Activated T-helper 1 cell treated with Interleukin-2 at 50 U/mL for 16 hours (primary cell): ENCODE measurements around the gene PRRC2C.
"Not testable (repeated sequence)": the region's sequence is repeated elsewhere in the genome, so short reads cannot be mapped to it uniquely, and the experiment has no call there.

Experiments
- DNase-seq: peaks from one replicate; pipeline ENCODE4 v3.0.0-alpha.2; 2020; ENCODE audit warnings: low read depth

Gene PRRC2C

GRCh38 chr1:171485375-171486047 is at the start of gene PRRC2C:
PRRC2C (plus strand) TSS chr1:171485530; CDS start chr1:171512089, 26,559 bp downstream.
- DNase-seq, result peak; percentile 90

GRCh38 chr1:171438441-171438840 is 46.9 kb upstream of the PRRC2C start:
- DNase-seq, result no peak

GRCh38 chr1:171440201-171440600 is 45.1 kb upstream of the PRRC2C start:
- not testable (repeated sequence) for DNase-seq

GRCh38 chr1:171441278-171441895 is 43.9 kb upstream of the PRRC2C start:
- DNase-seq, result not testable (repeated sequence)

- DNase-seq, result no peak
Measured at GRCh38 chr1:171446386-171446785, 38.9 kb upstream of the PRRC2C start.

GRCh38 chr1:171455967-171456366 is 29.4 kb upstream of the PRRC2C start:
- no peak for DNase-seq

GRCh38 chr1:171457412-171457811 is 27.9 kb upstream of the PRRC2C start:
- DNase-seq, result no peak

GRCh38 chr1:171460018-171460620 is 25.2 kb upstream of the PRRC2C start:
- no peak for DNase-seq

GRCh38 chr1:171467626-171468025 is 17.7 kb upstream of the PRRC2C start:
- no peak for DNase-seq

- no peak for DNase-seq
Measured at GRCh38 chr1:171468120-171468750, 17.1 kb upstream of the PRRC2C start.

- DNase-seq, result no peak
Measured at GRCh38 chr1:171470726-171471125, 14.6 kb upstream of the PRRC2C start.

- DNase-seq, result no peak
Measured at GRCh38 chr1:171472183-171472647, 13.1 kb upstream of the PRRC2C start.

GRCh38 chr1:171476829-171477228 is 8.5 kb upstream of the PRRC2C start:
- no peak for DNase-seq

GRCh38 chr1:171477804-171478203 is 7.5 kb upstream of the PRRC2C start:
- DNase-seq, result no peak

- DNase-seq, result no peak
Measured at GRCh38 chr1:171480035-171480434, 5.3 kb upstream of the PRRC2C start.

GRCh38 chr1:171484760-171485374 is 463 bp upstream of the PRRC2C start:
- DNase-seq, result no peak

GRCh38 chr1:171486048-171486519 is 754 bp downstream of the PRRC2C start:
- DNase-seq, result peak; percentile 59

GRCh38 chr1:171487038-171487437 is 1.7 kb downstream of the PRRC2C start:
- DNase-seq, result no peak

- no peak for DNase-seq
Measured at GRCh38 chr1:171488190-171488929, 3.0 kb downstream of the PRRC2C start.

- no peak for DNase-seq
Measured at GRCh38 chr1:171494076-171494475, 8.7 kb downstream of the PRRC2C start.

- DNase-seq, result no peak
Measured at GRCh38 chr1:171495444-171495843, 10.1 kb downstream of the PRRC2C start.
